Suprapubic skin (tissue), 3 donors: Measurements from ENCODE around the gene LMCD1.

ENCODE experiments used
- EP300 ChIP-seq: sonication (generic); formaldehyde crosslinking; IDR thresholded peaks from one replicate; pipeline ENCODE4 v1.6.1; 2017; ENCODE audit warnings: antibody characterized with exemption
- POLR2A ChIP-seq, 2 donors: fragments of 450-650 bp; IDR thresholded peaks; one replicate each; pipeline ENCODE4 v1.6.1; 2017; ENCODE audit warnings: antibody characterized with exemption in 2 of 2, mild to moderate bottlenecking in 2 of 2, moderate library complexity in 2 of 2
- TF ChIP-seq, protein P1 (sequence below), 2 donors: fragments of 200-600 bp in 1 of 2; fragments of 450-650 bp in 1 of 2; sonication (generic) in 1 of 2; IDR thresholded peaks; one replicate each; pipeline ENCODE4 v1.5.1; 2016 to 2019; ENCODE audit warnings: antibody characterized with exemption in 2 of 2, mild to moderate bottlenecking in 1 of 2, moderate library complexity in 1 of 2

DNA sequence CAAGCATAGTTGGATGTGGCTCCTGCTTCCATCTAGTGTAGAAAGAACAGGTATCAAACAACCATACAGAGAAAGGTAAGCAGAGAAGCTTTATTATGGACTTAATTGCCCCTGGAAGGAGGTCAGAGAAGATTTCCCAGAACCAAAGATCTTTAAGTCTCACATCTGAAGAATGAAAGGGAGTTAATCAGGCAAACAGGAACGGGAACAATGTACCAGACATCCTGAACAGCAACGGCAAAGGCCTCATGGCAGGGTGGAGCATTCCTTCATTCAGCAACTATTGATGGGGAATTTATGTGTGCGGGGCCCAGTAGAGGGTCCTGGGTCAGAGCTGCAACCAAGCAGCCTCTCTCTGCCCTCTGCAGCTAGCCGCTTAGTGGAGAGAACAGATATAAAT, 61.5 kb downstream of the LMCD1 start:
- TF ChIP-seq POLR2A (IDR thresholded peaks at IDR 0.05) (no peak), EP300 (no peak)
- TF ChIP-seq, protein P1, sequence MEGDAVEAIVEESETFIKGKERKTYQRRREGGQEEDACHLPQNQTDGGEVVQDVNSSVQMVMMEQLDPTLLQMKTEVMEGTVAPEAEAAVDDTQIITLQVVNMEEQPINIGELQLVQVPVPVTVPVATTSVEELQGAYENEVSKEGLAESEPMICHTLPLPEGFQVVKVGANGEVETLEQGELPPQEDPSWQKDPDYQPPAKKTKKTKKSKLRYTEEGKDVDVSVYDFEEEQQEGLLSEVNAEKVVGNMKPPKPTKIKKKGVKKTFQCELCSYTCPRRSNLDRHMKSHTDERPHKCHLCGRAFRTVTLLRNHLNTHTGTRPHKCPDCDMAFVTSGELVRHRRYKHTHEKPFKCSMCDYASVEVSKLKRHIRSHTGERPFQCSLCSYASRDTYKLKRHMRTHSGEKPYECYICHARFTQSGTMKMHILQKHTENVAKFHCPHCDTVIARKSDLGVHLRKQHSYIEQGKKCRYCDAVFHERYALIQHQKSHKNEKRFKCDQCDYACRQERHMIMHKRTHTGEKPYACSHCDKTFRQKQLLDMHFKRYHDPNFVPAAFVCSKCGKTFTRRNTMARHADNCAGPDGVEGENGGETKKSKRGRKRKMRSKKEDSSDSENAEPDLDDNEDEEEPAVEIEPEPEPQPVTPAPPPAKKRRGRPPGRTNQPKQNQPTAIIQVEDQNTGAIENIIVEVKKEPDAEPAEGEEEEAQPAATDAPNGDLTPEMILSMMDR (IDR thresholded peaks at IDR 0.05), result no peak
